Colonic mucosa (tissue), 4 donors: ENCODE data around the gene ZSCAN5A. TPM values are rescaled to one million over a fixed set of nuclear protein-coding genes. Genes with fewer than 3 reads are reported as not detected.
"Not testable (repeated sequence)": the region's sequence is repeated elsewhere in the genome, so short reads cannot be mapped to it uniquely, and the experiment has no call there.

Experiments
- DNase-seq: peaks from one replicate; pipeline ENCODE4 v3.0.0-alpha.2; 2020
- H3K27ac ChIP-seq: fragments of 200-600 bp; one replicate; pipeline ENCODE4 v1.8.0; 2021
- H3K27me3 ChIP-seq: fragments of 200-600 bp; one replicate; pipeline ENCODE4 v1.8.0; 2021
- H3K36me3 ChIP-seq: fragments of 200-600 bp; one replicate; pipeline ENCODE4 v1.8.0; 2021
- H3K4me1 ChIP-seq: fragments of 200-600 bp; one replicate; pipeline ENCODE4 v1.8.0; 2021; ENCODE audit warnings: mild to moderate bottlenecking
- H3K4me3 ChIP-seq: fragments of 200-600 bp; one replicate; pipeline ENCODE4 v1.8.0; 2021
- H3K9ac ChIP-seq, 2 donors: one replicate each; pipeline ENCODE4 v1.7.0; 2013; ENCODE audit warnings: control low read depth in 2 of 2, low read depth in 2 of 2, low read length in 2 of 2
- H3K9me3 ChIP-seq: fragments of 200-600 bp; one replicate; pipeline ENCODE4 v1.8.0; 2021
- CTCF ChIP-seq: fragments of 200-600 bp; IDR thresholded peaks from one replicate; pipeline ENCODE4 v1.8.0; 2022; ENCODE audit warnings: antibody characterized with exemption, mild to moderate bottlenecking
- intact Hi-C: fragments of 100-400 bp; cut with DNase I; formaldehyde crosslinking; loops from one replicate; pipeline ENCODE4 v1.14.1; 2022
- total RNA-seq, 2 donors: library from RNA; stranded (reverse); fragmentation: NEBNext Ultra II Directional in 1 of 2; extraction: Animal tissue kit (Norgen Biotek cat#: 25700) in 1 of 2; gene quantifications; one replicate each; pipeline ENCODE4 v1.2.1, GENCODE V29; 2021
- donor health status: healthy.
- donor health status: DM: no; HTN: no; CAD: no.
- donor health status: DM: no; HTN: no; CAD: no.

The ZSCAN5A gene
- total RNA-seq, 2 donors from 2014 or later: 9.8 to 12.1 TPM

- DNase-seq: no peak
- intact Hi-C loops: loop anchor here (10.0 kb wide), 1 partner anchor 148 kb away; no protein-coding TSS in a partner anchor
- Histone ChIP-seq H3K36me3 (no peaks in the 10 kb centered on the region), H3K4me1 (no peaks in the 10 kb centered on the region), H3K4me3 (no peak overlapping the region), H3K9ac (no peak overlapping the region), H3K27me3 (peaks cover 9% of the 10 kb centered on the region), H3K9me3 (no peaks in the 10 kb centered on the region), H3K27ac (no peak overlapping the region)
- TF ChIP-seq CTCF: no peak
Measured at GRCh38 chr19:56176881-56177280, 137.8 kb downstream of the ZSCAN5A start.

- not testable (repeated sequence) for DNase-seq, H3K36me3 ChIP-seq, H3K9me3 ChIP-seq, H3K4me3 ChIP-seq, H3K27me3 ChIP-seq, H3K9ac ChIP-seq, H3K27ac ChIP-seq, H3K4me1 ChIP-seq
- intact Hi-C loops: loop anchor here (10.0 kb wide), 1 partner anchor 148 kb away; no protein-coding TSS in a partner anchor
Measured at GRCh38 chr19:56176310-56176709, 138.3 kb downstream of the ZSCAN5A start.

GRCh38 chr19:56175861-56176307 lies 138.8 kb downstream of the ZSCAN5A start, which contains the start of gene GALP:
TSS of gene GALP (plus strand) at chr19:56176008. CDS start at chr19:56177109, 1,101 bp downstream.
- not testable (repeated sequence) for H3K27ac ChIP-seq, H3K27me3 ChIP-seq, H3K36me3 ChIP-seq, H3K4me3 ChIP-seq, DNase-seq, H3K9ac ChIP-seq, H3K9me3 ChIP-seq, H3K4me1 ChIP-seq
- intact Hi-C loops: loop anchor here (10.0 kb wide), 1 partner anchor 149 kb away; no protein-coding TSS in a partner anchor

- no peaks in the 10 kb centered on the region for H3K36me3 ChIP-seq
- no peak overlapping the region for H3K4me3 ChIP-seq
- no peaks in the 10 kb centered on the region for H3K9me3 ChIP-seq
- no peak overlapping the region for H3K27ac ChIP-seq
- peaks cover 9% of the 10 kb centered on the region for H3K27me3 ChIP-seq
- intact Hi-C loops: loop anchor here (10.0 kb wide), 1 partner anchor 150 kb away; no protein-coding TSS in a partner anchor
- no peak for DNase-seq
- H3K9ac ChIP-seq: no peak overlapping the region
- no peaks in the 10 kb centered on the region for H3K4me1 ChIP-seq
- TF ChIP-seq CTCF: no peak
Measured at GRCh38 chr19:56174550-56174949, 140.1 kb downstream of the ZSCAN5A start.

GRCh38 chr19:56174086-56174485 lies 140.6 kb downstream of the ZSCAN5A start:
- Histone ChIP-seq H3K27ac (no peak overlapping the region), H3K27me3 (peaks cover 9% of the 10 kb centered on the region), H3K9ac (no peak overlapping the region), H3K9me3 (no peaks in the 10 kb centered on the region), H3K36me3 (no peaks in the 10 kb centered on the region), H3K4me1 (no peaks in the 10 kb centered on the region), H3K4me3 (no peak overlapping the region)
- TF ChIP-seq CTCF: no peak
- intact Hi-C loops: loop anchor here (10.0 kb wide), 1 partner anchor 151 kb away; no protein-coding TSS in a partner anchor
- DNase-seq: no peak

Other genes starting within 250 kb of the ZSCAN5A start
- gene ZNF787, start 193.5 kb downstream of the ZSCAN5A start, total RNA-seq: 10 to 100 TPM; 52.1 to 69.2 TPM
- gene ZNF444, start 173.6 kb downstream of the ZSCAN5A start, total RNA-seq: 10 to 100 TPM; 20.5 to 50.9 TPM
- not detected for gene GALP, start 138.8 kb downstream of the ZSCAN5A start, total RNA-seq
- gene ZSCAN5B, start 117.1 kb downstream of the ZSCAN5A start, total RNA-seq: not detected
- not detected for gene ZSCAN5C, start 112.6 kb downstream of the ZSCAN5A start, total RNA-seq
- not detected for gene EDDM13, start 42.1 kb downstream of the ZSCAN5A start, total RNA-seq
- gene ZNF582, start 78.7 kb upstream of the ZSCAN5A start, total RNA-seq: 1 to 10 TPM; 1.1 to 1.4 TPM
- 1 to 10 TPM; 1.3 to 2.1 TPM for gene ZNF583, start 89.5 kb upstream of the ZSCAN5A start, total RNA-seq
- 1 to 10 TPM; 1.1 to 1.3 TPM for gene ZNF667, start 162.5 kb upstream of the ZSCAN5A start, total RNA-seq
- gene ZNF471, start 193.0 kb upstream of the ZSCAN5A start, total RNA-seq: 1 to 10 TPM; 2.1 to 4.2 TPM
- gene ZFP28, start 224.1 kb upstream of the ZSCAN5A start, total RNA-seq: 1 to 10 TPM; 1.5 to 2.1 TPM